HG03159 (cell line): ENCODE results near the gene ZCCHC24.

Source experiments
- ATAC-seq: cut with Tn5 transposase; IDR thresholded peaks from one replicate; pipeline ENCODE4 v1.9.1; 2021; ENCODE audit warnings: mild to moderate bottlenecking, moderate library complexity; ENCODE audit not compliant: unreplicated experiment

ZCCHC24 gene

DNA sequence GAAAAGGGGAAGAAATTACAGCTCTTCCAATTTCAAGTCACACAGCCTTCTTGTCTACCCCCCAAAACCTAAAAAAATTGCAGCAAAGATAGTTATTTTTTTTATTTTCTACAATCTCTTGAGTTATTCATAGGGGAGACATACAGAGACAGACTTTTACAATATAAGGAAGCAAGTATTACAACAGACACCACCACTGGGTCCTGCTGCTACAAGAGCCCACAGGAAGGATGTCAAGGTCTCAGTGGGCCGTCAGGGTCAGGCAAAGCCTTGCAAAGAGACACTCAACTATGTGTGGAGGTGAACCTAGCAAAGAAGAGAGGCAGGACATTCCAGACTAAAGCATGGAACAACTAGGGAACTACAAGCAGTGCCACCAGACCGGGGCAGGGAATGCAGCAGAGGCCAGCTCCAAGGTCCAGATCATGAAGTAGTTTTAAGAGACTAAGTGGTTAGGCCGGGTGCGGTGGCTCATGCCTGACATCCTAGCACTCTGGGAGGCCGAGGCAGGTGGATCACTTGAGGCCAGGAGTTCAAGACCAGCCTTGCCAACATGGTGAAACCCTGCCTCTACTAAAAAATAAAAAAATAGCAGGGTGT lies 28.2 kb upstream of the ZCCHC24 start:
- no peak for ATAC-seq

DNA sequence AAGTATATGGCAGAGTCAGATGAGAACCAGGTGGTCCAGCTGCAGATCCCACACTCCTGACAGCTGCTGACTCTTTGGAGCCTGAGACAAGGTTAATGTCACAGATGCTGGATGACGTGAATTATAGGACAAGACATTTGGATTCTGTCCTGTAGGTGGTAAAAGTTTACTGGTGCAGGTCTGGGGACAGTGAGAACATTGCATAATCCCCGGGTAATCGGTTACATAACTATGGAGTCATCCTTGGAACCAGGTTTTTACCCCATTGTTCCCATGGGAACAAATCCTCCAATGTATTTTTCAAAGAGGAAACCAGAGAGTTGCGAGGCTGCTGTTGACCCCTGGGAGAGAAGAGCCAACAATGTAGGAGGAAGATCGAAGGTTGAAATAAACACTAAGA lies 27.5 kb upstream of the ZCCHC24 start:
- ATAC-seq = no peak

DNA sequence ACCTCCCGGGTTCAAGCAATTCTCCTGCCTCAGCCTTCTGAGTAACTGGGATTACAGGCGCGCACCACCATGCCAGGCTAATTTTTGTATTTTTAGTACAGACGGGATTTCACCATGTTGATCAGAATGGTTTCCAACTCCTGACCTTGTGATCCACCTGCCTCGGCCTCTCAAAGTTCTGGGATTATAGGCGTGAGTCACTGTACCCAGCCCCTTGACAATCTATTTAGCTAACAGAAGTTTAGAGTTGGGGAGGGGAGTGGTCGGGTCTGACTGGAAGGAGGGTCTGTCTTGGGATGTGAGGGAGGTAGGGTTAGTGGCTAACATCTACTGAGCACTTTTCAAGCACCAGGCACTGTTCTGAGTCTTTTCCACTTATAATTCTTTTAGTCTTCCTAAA lies 27.0 kb upstream of the ZCCHC24 start:
- no peak for ATAC-seq

DNA sequence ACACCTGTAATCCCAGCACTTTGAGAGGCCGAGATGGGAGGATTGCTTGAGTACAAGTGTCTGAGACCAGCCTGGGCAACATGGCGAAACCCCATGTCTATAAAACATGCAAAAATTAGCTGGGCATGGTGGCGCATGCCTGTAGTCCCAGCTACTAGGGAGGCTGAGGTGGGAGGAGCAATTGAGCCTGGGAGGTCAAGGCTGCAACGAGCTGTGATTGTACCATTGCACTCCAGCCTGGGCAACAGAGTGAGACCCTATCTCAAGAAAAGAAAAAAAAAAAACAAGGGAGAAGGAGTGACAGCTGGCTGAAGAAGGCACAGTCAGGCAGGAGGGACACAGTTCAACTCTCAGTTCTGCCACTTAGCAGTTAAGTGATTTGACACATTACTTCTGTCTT lies 26.4 kb upstream of the ZCCHC24 start:
- no peak for ATAC-seq

DNA sequence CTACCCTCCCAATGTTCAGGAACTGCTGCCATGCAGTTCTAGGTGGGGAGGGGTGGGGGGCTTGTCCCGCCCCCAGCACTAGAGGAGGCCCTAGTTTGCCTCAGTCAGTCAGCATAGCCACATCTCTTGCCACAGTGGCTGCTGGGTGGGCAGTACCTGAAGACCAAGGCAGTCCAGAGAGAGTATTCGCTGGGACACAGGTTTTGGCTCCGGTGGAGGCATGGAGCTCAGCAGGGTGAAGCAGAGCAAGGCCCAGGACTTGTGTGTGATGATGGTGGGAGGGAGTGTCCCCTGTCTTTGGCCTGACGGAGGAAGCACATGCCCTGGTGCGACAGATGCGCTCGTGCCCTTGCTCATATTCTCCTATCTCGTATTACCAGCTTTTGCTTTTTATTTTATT lies 24.7 kb upstream of the ZCCHC24 start:
- no peak for ATAC-seq

DNA sequence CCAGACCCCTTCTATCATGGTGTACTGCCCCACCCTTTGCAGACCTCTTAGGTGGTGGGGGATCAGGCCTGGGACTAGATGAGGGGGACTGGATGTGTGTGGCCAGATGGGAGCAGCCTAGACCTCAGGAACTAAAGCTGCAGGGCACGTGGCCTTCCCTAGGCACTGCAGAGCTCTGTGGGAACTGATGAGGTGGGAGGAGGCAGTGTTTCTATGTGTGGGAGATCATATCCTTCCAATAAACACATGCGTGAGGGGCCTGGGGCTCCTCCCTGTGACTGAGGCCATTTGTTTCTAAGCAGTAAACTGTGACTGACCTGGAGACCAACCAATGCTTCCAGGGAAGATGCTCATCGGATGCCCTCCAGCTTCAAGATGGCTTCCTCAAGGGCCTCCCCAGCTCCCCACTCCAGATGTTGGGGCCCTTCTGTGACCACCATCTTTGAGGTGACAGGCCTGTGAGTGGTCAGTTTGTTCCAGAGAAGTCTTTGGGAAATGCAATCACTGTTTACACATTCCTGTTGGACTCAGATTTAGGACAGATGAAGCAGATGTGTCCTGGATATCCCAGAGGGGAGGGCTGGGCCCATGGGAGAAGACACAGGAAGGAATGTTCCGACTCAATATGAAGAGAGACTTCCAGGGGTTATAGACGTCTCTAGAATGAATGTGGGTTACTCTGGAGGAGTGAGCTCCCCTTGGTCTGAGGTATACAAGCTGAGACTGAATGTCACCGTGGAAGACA lies 23.6 kb upstream of the ZCCHC24 start:
- no peak for ATAC-seq

DNA sequence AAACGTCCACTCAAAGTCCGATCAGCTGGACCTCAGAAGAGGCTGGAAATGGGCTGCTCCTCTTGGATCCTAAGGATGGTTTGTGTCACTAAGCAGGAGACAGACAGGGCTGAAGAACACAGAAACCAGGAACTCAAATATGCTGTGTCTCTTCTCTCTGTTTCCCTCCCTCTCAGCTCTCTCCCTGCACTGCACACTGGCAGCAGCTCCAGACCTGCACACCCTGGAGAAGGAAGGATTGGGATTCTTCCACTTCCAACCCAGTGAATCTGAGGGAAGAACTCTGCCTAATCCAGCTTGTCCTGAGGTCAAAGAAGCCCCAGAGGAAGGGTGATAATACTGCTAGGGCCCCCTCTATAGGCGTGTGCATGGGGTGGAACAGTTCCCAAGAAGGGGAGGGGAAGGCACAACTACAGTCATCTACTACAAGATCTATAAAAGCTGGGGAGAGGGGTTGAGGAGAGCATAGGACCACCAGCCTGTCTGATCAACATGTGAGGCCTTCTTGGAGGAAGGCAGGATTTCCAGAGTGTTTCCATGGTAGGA lies 22.7 kb upstream of the ZCCHC24 start:
- ATAC-seq = no peak

DNA sequence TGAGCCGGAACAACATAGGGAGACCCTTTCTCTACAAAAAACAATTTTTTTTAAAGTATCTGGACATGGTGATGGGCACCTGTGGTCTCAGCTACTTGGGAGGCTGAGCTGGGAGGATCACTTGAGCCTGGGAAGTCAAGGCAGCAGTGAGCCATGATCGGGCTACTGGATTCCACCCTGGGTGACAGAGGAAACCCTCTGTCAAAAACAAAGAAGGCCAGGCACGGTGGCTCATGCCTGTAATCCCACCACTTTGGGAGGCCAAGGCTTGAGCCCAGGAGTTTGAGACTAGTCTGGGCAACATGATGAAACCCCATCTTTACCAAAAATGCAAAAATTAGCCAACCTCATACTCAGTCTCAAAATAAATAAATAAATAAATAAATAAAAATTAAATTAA lies 19.9 kb upstream of the ZCCHC24 start:
- no peak for ATAC-seq

DNA sequence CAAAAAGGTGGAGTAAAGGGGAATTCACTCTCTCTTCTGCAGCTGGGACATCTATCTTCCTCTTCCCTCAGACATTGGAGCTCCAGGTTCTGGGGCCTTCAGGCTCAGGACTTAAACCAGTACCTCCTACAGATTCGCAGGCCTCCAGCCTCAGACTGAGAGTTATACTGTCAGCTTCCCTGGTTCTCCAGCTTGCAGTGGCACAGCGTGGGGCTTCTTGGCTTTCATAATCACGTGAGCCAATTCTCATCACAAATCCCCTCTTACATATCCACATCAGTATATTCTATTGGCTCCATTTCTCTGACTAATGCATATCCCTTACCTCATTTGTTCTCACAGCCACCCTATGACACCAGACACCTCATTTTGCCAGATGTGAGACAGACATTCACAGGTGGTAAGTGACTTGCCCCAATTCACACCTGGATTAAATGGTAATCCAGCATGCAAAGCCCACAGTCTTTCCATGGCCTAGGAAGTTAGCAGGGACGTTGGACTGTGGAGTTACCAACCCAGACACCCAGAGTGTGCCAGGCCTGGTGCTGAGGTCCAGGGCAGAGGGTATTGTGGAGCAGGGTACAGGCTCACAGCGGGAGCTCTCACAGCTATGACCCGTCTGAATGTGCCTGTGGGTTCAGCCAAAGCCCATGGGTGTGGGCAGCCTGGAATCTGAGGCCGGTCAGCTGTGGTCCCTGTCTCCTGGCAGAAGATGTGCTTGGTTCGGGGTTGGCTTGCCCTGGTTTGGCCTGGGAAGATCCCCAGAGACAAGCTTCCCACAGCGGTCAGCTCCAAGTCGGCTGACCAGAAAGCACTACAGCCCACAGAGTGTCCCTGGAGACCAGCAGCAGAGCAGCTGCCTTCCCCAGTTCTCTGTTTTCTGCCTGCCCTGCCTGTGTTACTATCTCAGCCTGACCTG lies 18.4 kb upstream of the ZCCHC24 start:
- ATAC-seq = no peak

DNA sequence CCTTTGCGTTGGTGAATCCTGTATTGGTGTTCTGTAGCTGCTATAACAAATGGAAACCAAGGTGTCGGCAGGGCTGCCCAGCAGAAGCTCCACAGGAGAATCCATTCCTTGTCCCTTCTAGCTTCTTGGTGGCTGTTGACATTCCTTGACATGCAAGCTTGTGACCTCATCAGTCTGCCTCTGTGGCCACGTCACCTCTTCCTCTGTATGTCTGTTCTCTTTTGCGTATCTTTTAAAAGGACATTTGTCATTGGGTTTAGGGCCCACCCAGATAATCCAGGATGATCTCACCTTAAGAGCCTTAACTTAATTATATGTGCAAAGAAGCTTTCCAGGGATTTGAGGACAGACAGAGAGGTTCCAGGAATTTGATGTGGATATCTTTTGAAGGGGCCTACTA lies 15.3 kb upstream of the ZCCHC24 start:
- no peak for ATAC-seq

DNA sequence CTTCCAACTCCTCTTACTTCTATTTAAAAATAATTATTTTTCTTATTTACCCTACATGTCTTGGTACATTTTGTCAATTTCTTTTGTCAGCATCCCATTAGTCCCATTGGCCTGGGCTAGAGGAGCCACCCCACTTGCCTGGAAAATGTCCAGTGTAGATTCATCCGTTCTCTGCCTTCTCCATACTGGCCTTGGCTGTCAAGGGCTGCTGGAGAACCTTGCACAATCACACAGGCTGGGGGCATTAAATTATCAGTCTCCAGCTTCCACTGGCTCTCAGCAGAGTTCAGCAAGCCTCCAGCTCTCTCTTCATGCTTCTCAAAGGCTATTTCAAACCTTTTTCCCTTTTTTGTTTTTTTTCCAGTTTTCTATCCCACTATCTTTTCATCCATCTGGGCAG lies 13.8 kb upstream of the ZCCHC24 start:
- no peak for ATAC-seq

DNA sequence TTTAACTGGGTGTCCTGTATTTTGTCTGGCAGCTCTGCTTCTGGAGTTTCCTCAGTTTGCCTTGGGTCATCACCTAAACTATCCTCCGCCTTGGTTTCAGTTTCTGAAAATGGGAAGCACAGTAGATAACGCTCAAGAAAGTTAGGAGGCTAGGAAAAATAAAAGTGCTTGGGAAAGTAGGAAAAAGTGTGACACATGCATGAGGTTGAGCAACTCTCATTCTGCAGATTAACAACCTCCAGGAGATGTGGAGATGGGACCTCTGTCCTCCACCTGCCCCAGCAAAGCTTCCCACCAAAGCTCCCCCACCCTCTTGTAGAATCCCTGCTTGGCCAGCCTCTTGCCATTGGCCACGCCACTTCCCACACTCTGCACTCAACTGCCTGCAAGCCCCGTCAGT lies 13.1 kb upstream of the ZCCHC24 start:
- no peak for ATAC-seq

DNA sequence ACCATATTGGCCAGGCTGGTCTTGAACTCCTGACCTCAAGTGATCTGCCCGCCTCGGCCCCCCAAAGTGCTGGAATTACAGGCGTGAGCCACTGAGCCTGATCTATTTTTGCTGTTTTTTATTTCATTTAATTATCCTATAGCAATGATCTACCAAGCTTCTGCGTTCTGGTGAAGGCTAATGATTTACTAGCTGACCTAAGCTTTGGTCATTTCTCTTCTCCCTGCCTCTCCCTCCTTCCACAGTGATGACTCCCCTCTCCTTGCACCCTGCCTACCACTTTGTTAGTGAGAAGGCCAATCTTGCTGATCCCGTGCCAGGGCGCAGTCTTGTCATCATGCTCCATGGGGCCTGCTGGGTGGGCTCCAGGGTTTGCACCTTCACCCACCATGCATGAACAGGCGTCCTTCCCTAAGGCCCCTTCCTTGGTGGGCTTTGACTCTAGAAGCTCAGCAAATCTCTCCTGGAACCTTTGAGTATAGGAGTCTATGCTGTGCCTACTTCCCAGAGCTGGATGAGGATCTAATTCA lies 11.9 kb upstream of the ZCCHC24 start:
- ATAC-seq = no peak

DNA sequence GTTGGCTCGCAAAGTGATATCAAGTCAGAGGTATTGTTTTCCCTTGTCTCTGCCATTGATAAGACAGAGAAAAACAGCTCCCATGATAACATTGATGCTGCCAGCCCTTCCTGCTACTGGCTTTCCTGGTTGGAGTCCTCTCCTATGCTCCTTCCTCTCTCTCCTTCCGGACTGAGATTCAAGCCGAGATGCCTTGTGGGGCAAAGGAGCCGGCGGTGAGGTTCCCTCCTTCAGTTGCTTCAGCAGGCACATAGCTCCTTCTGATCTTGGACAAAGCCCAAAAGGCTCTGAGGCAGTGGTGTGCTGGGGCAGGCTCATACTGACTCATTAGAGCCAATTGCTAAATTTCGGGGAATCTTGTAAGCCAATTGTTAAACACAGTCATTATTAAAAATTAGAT lies 8.8 kb upstream of the ZCCHC24 start:
- ATAC-seq = no peak

DNA sequence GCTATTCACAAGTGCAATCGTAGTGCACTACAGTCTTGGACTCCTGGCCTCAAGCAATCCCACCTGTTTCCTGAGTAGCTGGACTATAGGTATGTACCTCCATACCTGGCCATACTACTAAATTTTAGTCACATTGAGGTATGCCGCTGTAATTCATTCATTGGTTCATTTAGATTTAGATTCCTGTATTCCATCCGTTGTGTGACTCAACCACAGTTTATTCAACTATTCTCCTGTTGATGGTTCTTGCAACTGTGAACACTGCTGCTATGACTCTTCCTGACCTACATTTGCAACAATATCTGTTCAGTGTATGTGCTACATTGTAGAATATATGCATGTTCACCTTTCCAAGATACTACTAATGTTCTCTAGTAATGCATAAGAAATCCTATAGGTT lies 8.0 kb upstream of the ZCCHC24 start:
- ATAC-seq = no peak

DNA sequence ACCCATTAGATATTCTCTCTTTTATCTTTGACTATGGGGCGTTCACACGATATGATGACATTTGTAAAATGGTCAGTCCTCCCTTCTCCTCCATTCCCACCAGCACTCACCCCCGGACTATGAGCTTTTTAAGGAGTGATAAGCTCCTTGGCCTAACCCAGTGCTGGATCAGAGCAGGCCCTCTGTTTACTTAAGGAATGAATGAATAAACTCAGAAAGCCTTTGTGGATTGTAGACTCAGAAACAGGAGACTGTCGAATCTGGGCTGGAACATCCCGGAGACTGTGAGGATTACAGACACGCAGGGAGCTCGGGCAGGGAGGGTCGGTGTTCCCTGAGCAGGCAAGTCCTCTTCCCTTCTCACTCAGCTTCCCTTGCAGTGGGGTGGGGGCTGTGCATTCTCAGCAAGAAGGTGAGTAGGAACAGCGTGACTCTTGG lies 6.8 kb upstream of the ZCCHC24 start:
- no peak for ATAC-seq

DNA sequence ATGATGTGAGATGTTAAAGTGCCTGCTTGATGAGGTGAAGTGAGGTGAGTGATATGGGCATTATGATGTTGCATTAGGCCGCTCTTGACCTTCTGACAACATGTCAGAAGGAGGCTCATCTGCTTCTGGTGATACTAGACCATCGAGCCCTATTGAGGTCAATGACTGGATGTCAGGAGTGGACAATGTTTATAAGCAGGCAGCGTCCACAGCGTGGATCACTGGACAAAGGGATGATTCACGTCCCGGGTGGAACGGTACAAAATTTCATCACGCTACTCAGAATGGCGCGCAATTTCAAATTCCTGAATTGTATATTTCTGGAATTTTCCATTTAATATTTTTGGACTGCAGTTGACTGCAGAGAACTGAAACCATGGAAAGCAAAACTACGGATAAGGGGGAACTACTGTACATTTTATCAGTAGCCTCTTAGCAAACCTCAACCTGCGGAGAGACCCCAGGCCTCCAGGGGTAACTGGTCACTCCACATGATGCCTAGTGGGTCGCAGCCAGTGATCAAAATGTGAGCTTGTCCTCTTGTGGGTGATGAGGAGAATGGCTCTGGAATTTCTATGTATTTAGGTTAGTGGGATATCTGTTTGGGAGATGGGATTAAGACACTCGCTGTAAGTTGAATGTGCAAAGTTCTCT lies 5.7 kb upstream of the ZCCHC24 start:
- no peak for ATAC-seq

DNA sequence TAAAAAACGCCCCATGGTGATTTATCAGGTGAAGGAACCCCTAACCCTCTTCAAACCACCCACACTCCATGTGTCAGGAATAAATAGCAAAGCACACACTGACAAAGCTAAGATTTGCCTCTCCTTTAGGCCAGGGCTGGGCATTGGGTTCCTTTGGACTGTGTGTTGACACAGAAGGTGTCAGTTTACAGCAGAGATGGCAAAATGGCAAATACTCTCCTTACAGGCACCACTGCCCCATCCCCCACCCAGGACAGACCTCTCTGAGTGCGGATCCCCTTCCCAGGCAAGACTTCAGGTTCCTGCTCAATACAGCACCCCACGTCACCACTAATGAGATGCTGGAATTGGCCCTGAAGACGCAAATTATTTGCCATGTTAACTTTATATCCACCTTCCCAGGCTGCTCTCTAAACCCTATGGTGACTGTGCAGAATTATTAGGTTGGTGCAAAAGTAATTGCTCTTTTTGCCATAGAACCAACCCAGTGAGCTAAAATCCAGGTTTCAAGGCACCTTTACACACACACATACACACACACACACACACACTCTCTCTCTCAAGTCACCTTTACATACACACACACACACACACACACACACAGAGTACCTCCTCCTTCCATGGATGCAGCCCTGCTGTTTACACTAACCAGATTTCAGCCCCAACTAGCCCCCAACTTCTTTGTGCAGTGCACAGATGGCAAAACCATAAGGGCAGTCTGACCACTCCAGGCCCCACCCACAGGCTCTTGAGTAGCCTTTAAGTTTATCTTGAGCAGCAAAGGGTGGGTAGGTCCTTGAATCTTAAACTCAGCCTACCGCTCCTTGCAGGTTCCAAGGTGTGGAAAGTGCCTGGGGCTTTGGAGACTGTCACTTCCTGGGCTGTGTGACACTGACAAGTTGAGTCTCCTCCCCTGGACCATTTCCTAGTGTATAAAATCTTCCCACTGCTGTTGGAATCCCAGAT lies 4.0 kb upstream of the ZCCHC24 start:
- ATAC-seq = no peak

DNA sequence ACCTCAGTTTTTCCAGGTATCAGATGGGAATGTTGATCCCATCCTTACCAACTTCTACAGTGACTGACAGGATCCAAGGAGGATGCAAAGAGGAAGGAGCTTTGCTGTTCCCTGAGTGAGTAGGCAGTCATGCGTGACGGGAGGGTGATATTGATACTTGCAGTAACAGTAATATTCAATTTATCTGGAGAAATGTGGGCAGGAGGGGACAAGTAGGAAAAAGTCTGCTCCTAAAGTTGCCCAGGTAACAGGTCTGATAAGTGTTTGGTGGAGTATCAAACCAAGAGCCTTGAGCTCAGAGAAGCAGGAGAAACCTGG lies 3.3 kb upstream of the ZCCHC24 start:
- no peak for ATAC-seq
